ENCODE measurements around the gene SH3GL1.

DNA sequence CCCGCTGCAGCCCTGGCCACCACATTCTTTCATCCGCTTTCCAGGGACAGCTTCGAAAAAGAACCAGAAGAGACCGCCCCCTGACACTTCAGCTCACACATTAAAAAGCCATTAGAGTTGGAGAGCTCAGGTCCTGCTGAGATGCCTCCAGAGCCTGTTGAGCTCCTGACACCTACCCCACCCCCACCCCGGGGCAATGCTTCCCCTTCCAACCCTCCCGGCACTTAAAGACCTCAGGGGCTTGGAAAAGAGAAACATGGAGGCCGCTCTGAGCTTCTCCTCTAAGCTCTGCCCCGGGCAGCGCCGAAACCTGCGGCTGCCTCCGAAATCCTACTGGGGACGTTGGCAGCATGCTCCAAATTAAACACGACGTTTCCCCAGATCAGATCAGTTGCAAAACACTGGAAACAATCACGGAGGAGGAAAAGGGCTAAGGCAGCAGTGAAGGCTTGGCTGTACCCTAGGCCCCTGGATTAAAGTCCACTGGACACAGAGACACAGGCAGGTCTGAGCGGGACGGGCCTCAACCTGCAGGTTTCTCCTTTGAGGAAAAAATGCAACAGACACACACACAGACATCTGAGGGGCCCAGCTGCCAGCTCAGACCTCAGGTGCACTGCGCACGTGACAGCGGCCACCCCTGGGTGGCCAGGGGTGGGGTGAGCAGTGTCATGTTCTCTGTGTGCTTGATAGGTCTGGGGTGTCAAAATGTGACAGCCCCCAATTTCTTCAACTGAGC is 9.6 kb downstream of the SH3GL1 start:
- TF ChIP-seq, protein P1, sequence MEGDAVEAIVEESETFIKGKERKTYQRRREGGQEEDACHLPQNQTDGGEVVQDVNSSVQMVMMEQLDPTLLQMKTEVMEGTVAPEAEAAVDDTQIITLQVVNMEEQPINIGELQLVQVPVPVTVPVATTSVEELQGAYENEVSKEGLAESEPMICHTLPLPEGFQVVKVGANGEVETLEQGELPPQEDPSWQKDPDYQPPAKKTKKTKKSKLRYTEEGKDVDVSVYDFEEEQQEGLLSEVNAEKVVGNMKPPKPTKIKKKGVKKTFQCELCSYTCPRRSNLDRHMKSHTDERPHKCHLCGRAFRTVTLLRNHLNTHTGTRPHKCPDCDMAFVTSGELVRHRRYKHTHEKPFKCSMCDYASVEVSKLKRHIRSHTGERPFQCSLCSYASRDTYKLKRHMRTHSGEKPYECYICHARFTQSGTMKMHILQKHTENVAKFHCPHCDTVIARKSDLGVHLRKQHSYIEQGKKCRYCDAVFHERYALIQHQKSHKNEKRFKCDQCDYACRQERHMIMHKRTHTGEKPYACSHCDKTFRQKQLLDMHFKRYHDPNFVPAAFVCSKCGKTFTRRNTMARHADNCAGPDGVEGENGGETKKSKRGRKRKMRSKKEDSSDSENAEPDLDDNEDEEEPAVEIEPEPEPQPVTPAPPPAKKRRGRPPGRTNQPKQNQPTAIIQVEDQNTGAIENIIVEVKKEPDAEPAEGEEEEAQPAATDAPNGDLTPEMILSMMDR (IDR thresholded peaks at IDR 0.05), result no peak
- no peak for TF ChIP-seq POLR2A (IDR thresholded peaks at IDR 0.05)
